DND-41 (cell line): ENCODE measurements around the gene TSPAN7.

ENCODE experiments used
- ATAC-seq: fragments of 200-7000 bp; cut with Tn5 transposase; 3 replicates; pipeline ENCODE4 v1.9.1; 2021; ENCODE audit warnings: low read depth; ENCODE audit not compliant: insufficient read depth
- DNase-seq: peaks from one replicate; pipeline ENCODE4 v3.0.0-alpha.2; 2020
- H2AFZ ChIP-seq: 2 replicates; pipeline ENCODE4 v1.6.0; 2012; ENCODE audit warnings: low read depth, low read length
- H3K27ac ChIP-seq: 2 replicates; pipeline ENCODE4 v1.5.1; 2012; ENCODE audit warnings: low read length, inconsistent platforms
- H3K27me3 ChIP-seq: fragments of 200-600 bp; sonication (generic); 2 replicates; pipeline ENCODE4 v1.6.0; 2012; ENCODE audit warnings: low read length, mild to moderate bottlenecking, inconsistent platforms; ENCODE audit not compliant: insufficient read depth, poor library complexity
- H3K36me3 ChIP-seq: 2 replicates; pipeline ENCODE4 v1.5.1; 2012; ENCODE audit warnings: low read length, inconsistent platforms; ENCODE audit not compliant: insufficient read depth
- H3K4me1 ChIP-seq: 2 replicates; pipeline ENCODE4 v1.5.1; 2012; ENCODE audit warnings: mild to moderate bottlenecking, low read length; ENCODE audit not compliant: insufficient read depth
- H3K4me2 ChIP-seq: 2 replicates; pipeline ENCODE4 v1.6.0; 2012; ENCODE audit warnings: mild to moderate bottlenecking, moderate library complexity, low read length, inconsistent platforms; ENCODE audit not compliant: insufficient read depth
- H3K4me3 ChIP-seq, 2 experiments: fragments of 200-600 bp in 1 of 2; shearing (Covaris generic) in 1 of 2; 2 replicates each; pipeline ENCODE4 v1.5.1; 2012 to 2016; ENCODE audit warnings: inconsistent platforms in 2 of 2, low read length in 2 of 2, mild to moderate bottlenecking in 2 of 2, low read depth in 1 of 2, moderate library complexity in 1 of 2
- H3K79me2 ChIP-seq: 2 replicates; pipeline ENCODE4 v1.6.0; 2012; ENCODE audit warnings: low read length, inconsistent platforms; ENCODE audit not compliant: insufficient read depth
- H3K9ac ChIP-seq: 2 replicates; pipeline ENCODE4 v1.6.0; 2012; ENCODE audit warnings: low read depth, mild to moderate bottlenecking, inconsistent platforms, low read length, moderate library complexity
- H3K9me3 ChIP-seq: 2 replicates; pipeline ENCODE4 v1.5.1; 2012; ENCODE audit warnings: low read length, moderate library complexity, mild to moderate bottlenecking, inconsistent platforms; ENCODE audit not compliant: insufficient read depth, severe bottlenecking
- H4K20me1 ChIP-seq: 2 replicates; pipeline ENCODE4 v1.6.0; 2012; ENCODE audit warnings: low read length; ENCODE audit not compliant: insufficient read depth
- CTCF ChIP-seq: IDR thresholded peaks from 2 replicates; pipeline ENCODE4 v1.5.1; 2012; ENCODE audit warnings: borderline replicate concordance, low read length, moderate library complexity, mild to moderate bottlenecking; ENCODE audit not compliant: poor library complexity, severe bottlenecking; ENCODE audit errors: extremely low read depth
- EZH2 ChIP-seq: IDR thresholded peaks from 3 replicates; pipeline ENCODE4 v1.6.1; 2012; ENCODE audit warnings: borderline replicate concordance, low read depth, mild to moderate bottlenecking, moderate library complexity, low read length, inconsistent platforms; ENCODE audit not compliant: severe bottlenecking

TSPAN7 gene

GRCh38 chrX:38661103-38661441, 99.7 kb downstream of the TSPAN7 start:
- Histone ChIP-seq H3K27ac (no peak overlapping the region), H3K4me2 (no peak overlapping the region), H3K4me3 (no peak overlapping the region), H3K4me1 (no peaks in the 10 kb centered on the region), H3K36me3 (no peaks in the 10 kb centered on the region), H3K9me3 (no peaks in the 10 kb centered on the region), H2AFZ (no peak overlapping the region), H3K27me3 (no peaks in the 10 kb centered on the region), H4K20me1 (no peaks in the 10 kb centered on the region), H3K9ac (no peak overlapping the region), H3K79me2 (no peaks in the 10 kb centered on the region)
- ATAC-seq (no peak), DNase-seq (no peak)
- TF ChIP-seq EZH2 = no peak
- TF ChIP-seq CTCF = no peak

DNA sequence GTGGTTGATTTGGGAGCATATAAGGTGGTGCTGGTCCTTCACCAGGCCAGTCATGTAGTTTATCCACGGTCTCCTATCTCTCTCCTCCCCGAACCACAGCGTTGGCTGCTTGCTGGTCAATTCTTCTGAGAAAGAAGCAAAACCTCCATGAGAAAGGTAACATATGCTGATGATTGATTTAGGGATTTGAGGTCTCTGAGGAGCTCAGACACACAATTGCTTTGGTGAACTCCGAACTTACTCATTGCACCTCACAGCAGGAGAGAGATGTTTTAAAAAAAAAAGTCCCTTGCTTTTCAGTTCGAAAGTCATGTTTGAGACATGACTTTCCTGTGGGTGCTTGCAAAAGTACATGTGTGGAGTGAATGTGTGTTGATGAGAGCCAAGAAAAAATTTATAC, 100.2 kb downstream of the TSPAN7 start:
- DNase-seq (no peak), ATAC-seq (no peak)
- Histone ChIP-seq H3K4me3 (no peak overlapping the region), H3K27me3 (no peaks in the 10 kb centered on the region), H3K79me2 (no peaks in the 10 kb centered on the region), H3K4me2 (no peak overlapping the region), H3K27ac (no peak overlapping the region), H3K36me3 (no peaks in the 10 kb centered on the region), H3K9ac (no peak overlapping the region), H2AFZ (no peak overlapping the region), H3K4me1 (no peaks in the 10 kb centered on the region), H4K20me1 (no peaks in the 10 kb centered on the region), H3K9me3 (no peaks in the 10 kb centered on the region)
- TF ChIP-seq CTCF = no peak
- no peak for TF ChIP-seq EZH2

- DNase-seq = no peak
- Histone ChIP-seq H2AFZ (no peak overlapping the region), H3K9me3 (no peaks in the 10 kb centered on the region), H3K4me2 (no peak overlapping the region), H3K27ac (no peak overlapping the region), H3K9ac (no peak overlapping the region), H3K4me3 (no peak overlapping the region), H4K20me1 (no peaks in the 10 kb centered on the region), H3K36me3 (no peaks in the 10 kb centered on the region), H3K79me2 (no peaks in the 10 kb centered on the region), H3K4me1 (no peaks in the 10 kb centered on the region), H3K27me3 (no peaks in the 10 kb centered on the region)
- TF ChIP-seq EZH2 (no peak), CTCF (no peak)
- ATAC-seq = no peak
Measured at GRCh38 chrX:38662640-38663039, 101.3 kb downstream of the TSPAN7 start.

GRCh38 chrX:38664285-38664684, 102.9 kb downstream of the TSPAN7 start:
- H3K4me3 ChIP-seq = no peak overlapping the region
- H2AFZ ChIP-seq = no peak overlapping the region
- no peak for ATAC-seq
- no peaks in the 10 kb centered on the region for H4K20me1 ChIP-seq
- peak; percentile 12 for DNase-seq
- H3K4me1 ChIP-seq = no peaks in the 10 kb centered on the region
- H3K79me2 ChIP-seq = no peaks in the 10 kb centered on the region
- H3K27me3 ChIP-seq = no peaks in the 10 kb centered on the region
- H3K36me3 ChIP-seq = no peaks in the 10 kb centered on the region
- no peak overlapping the region for H3K9ac ChIP-seq
- no peak overlapping the region for H3K27ac ChIP-seq
- no peak overlapping the region for H3K4me2 ChIP-seq
- peak; percentile 65 for TF ChIP-seq CTCF
- TF ChIP-seq EZH2 = no peak
- H3K9me3 ChIP-seq = no peaks in the 10 kb centered on the region
